ENCODE data around the gene SLC38A9.

SLC38A9 gene

DNA sequence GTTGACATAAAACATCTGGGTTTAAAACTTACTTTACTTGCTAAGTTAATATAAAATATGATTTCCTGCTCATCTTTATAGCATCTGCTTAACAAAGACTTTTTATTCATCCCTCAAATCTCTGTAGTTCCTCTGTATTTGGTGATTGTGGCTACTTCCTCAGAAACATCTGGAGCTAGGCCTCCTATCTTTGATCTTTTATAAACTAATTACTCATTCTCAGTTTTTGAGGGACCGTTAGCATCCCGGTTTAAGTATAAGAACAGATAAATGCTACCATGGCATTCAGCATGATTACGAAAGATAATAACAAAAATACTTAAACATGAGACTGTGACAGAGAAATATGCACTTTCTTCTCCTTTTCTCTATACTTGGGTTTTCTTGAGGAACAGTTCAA lies 85.3 kb downstream of the SLC38A9 start:
- Histone ChIP-seq H3K27ac (no peak overlapping the region), H3K79me2 (no peaks in the 10 kb centered on the region), H3K4me1 (peaks cover 2% of the 10 kb centered on the region), H3K27me3 (ENCODE audit: control insufficient read depth, insufficient read depth, low read length) (no peaks in the 10 kb centered on the region), H3K4me3 (ENCODE audit: low read depth, low read length) (no peak overlapping the region), H2AFZ (no peak overlapping the region), H3K4me2 (ENCODE audit: low read length) (no peak overlapping the region), H3K9ac (no peak overlapping the region), H3K9me3 (ENCODE audit: control insufficient read depth, low read length) (no peaks in the 10 kb centered on the region), H3K36me3 (ENCODE audit: control insufficient read depth, insufficient read depth, low read length) (no peaks in the 10 kb centered on the region)
- no peak for TF ChIP-seq CTCF (IDR thresholded peaks at IDR 0.05)

- Histone ChIP-seq H3K9ac (no peak overlapping the region), H3K36me3 (ENCODE audit: control insufficient read depth, insufficient read depth, low read length) (no peaks in the 10 kb centered on the region), H2AFZ (no peak overlapping the region), H3K27me3 (ENCODE audit: control insufficient read depth, insufficient read depth, low read length) (no peaks in the 10 kb centered on the region), H3K4me1 (peaks cover 2% of the 10 kb centered on the region), H3K79me2 (no peaks in the 10 kb centered on the region), H3K9me3 (ENCODE audit: control insufficient read depth, low read length) (no peaks in the 10 kb centered on the region), H3K27ac (no peak overlapping the region), H3K4me3 (ENCODE audit: low read depth, low read length) (no peak overlapping the region), H3K4me2 (ENCODE audit: low read length) (no peak overlapping the region)
- no peak for TF ChIP-seq CTCF (IDR thresholded peaks at IDR 0.05)
Observed at GRCh38 chr5:55625913-55626312, 86.2 kb downstream of the SLC38A9 start.

GRCh38 chr5:55625589-55625909 lies 86.6 kb downstream of the SLC38A9 start:
- no peak overlapping the region for H3K27ac ChIP-seq
- H3K9ac ChIP-seq = no peak overlapping the region

DNA sequence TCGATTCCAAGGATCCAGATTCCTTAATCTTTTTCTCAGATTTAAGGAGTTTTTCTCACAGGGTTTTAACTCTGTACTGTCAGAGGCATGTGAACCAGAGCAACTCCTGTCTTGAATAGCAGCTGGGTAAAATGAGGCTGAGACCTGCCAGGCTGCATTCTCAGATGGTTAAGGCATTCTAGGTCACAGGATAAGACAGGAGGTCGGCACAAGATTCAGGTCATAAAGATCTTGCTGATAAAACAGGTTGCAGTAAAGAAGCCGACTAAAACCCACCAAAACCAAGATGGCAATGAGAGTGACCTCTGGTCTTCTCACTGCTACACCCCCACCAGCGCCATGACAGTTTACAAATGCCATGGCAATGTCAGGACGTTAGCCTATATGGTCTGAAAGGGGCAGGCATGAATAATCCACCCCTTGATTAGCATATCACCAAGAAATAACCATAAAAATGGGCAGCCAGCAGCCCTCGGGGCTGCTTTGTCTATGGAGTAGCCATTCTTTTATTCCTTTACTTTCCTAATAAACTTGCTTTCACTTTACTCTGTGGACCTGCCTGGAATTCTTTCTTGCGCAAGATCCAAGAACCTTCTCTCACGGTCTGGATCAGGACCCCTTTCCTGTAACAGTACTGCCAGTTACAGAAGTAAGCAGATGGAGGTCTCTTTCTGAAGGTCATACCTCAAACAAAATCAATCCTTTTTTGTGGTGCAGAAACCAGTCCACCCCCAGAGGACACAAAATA lies 87.1 kb downstream of the SLC38A9 start:
- H3K4me2 ChIP-seq (ENCODE audit: low read length) = no peak overlapping the region
- H2AFZ ChIP-seq = no peak overlapping the region
- no peaks in the 10 kb centered on the region for H3K9me3 ChIP-seq (ENCODE audit: control insufficient read depth, low read length)
- H3K27me3 ChIP-seq (ENCODE audit: control insufficient read depth, insufficient read depth, low read length) = no peaks in the 10 kb centered on the region
- TF ChIP-seq CTCF (IDR thresholded peaks at IDR 0.05) = no peak
- H3K9ac ChIP-seq = no peak overlapping the region
- no peak overlapping the region for H3K4me3 ChIP-seq (ENCODE audit: low read depth, low read length)
- no peaks in the 10 kb centered on the region for H3K79me2 ChIP-seq
- H3K27ac ChIP-seq = no peak overlapping the region
- peaks cover 2% of the 10 kb centered on the region for H3K4me1 ChIP-seq
- no peaks in the 10 kb centered on the region for H3K36me3 ChIP-seq (ENCODE audit: control insufficient read depth, insufficient read depth, low read length)

More at GRCh38 chr5:55625589-55625909, 86.6 kb downstream of the SLC38A9 start:
- Histone ChIP-seq H3K4me3 (ENCODE audit: low read depth, low read length) (no peak overlapping the region), H3K4me2 (ENCODE audit: low read length) (no peak overlapping the region), H3K36me3 (ENCODE audit: control insufficient read depth, insufficient read depth, low read length) (no peaks in the 10 kb centered on the region), H2AFZ (no peak overlapping the region), H3K9me3 (ENCODE audit: control insufficient read depth, low read length) (no peaks in the 10 kb centered on the region), H3K4me1 (peaks cover 2% of the 10 kb centered on the region), H3K27me3 (ENCODE audit: control insufficient read depth, insufficient read depth, low read length) (no peaks in the 10 kb centered on the region), H3K79me2 (no peaks in the 10 kb centered on the region)
- TF ChIP-seq CTCF (IDR thresholded peaks at IDR 0.05) = no peak

DNA sequence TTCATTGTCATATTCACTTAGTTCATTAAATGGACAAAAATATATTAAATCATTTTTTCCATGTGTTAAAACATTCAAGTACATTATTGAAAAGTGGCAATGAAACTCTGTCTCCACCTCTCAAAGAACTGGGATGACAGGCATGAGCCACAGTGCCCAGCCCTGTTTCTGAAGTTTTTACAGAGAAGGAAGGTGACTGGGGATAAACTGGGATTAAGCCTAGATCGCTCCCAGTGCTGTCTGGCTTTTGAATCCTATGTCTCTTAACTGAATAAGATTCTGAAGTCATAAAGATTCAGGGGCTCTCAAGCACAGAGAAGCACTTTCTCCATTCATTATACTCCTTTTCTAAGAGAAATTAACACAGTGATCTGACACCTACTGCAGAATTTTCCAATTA lies 88.3 kb downstream of the SLC38A9 start:
- Histone ChIP-seq H3K9ac (no peak overlapping the region), H3K79me2 (no peaks in the 10 kb centered on the region), H3K4me1 (no peaks in the 10 kb centered on the region), H3K27me3 (ENCODE audit: control insufficient read depth, insufficient read depth, low read length) (no peaks in the 10 kb centered on the region), H3K27ac (no peak overlapping the region), H3K36me3 (ENCODE audit: control insufficient read depth, insufficient read depth, low read length) (no peaks in the 10 kb centered on the region), H3K4me2 (ENCODE audit: low read length) (no peak overlapping the region), H3K9me3 (ENCODE audit: control insufficient read depth, low read length) (no peaks in the 10 kb centered on the region), H2AFZ (no peak overlapping the region), H3K4me3 (ENCODE audit: low read depth, low read length) (no peak overlapping the region)
- no peak for TF ChIP-seq CTCF (IDR thresholded peaks at IDR 0.05)

Data from parathyroid adenoma (tissue), 2 donors.